Thyroid gland (tissue), 4 donors: ENCODE results near the gene TIMM17B. TPM values are rescaled to one million over a fixed set of nuclear protein-coding genes. Genes with fewer than 3 reads are reported as not detected.

Experiments used
- DNase-seq, 2 donors: peaks; one replicate each; pipeline ENCODE4 v3.0.0-alpha.2; 2019
- H3K27ac ChIP-seq, 3 donors: fragments of 200-600 bp; sonication (generic); 1 replicate in 2 of 3; 2 replicates in 1 of 3; pipeline ENCODE4 v1.5.1; 2016 to 2019; ENCODE audit warnings: mild to moderate bottlenecking in 1 of 3, moderate library complexity in 1 of 3
- H3K27me3 ChIP-seq: fragments of 200-600 bp; sonication (generic); one replicate; pipeline ENCODE4 v1.5.1; 2019
- H3K36me3 ChIP-seq, 2 donors: fragments of 200-600 bp; sonication (generic); one replicate each; pipeline ENCODE4 v1.5.1; 2016 to 2019
- H3K4me1 ChIP-seq, 2 donors: fragments of 200-600 bp; sonication (generic); one replicate each; pipeline ENCODE4 v1.5.1; 2017 to 2019
- H3K4me3 ChIP-seq, 3 donors: fragments of 200-600 bp; sonication (generic); replicated peaks in 1 of 3; 1 replicate in 2 of 3; 2 replicates in 1 of 3; pipeline ENCODE4 v1.5.1; 2016; ENCODE audit warnings: mild to moderate bottlenecking in 1 of 3
- H3K9me3 ChIP-seq: fragments of 200-600 bp; sonication (generic); one replicate; pipeline ENCODE4 v1.5.1; 2017
- CTCF ChIP-seq, 6 experiments: fragments of 200-600 bp in 3 of 6; fragments of 450-650 bp in 3 of 6; sonication (generic) in 3 of 6; IDR thresholded peaks; one replicate each; pipeline ENCODE4 v1.5.1; 2016 to 2019; ENCODE audit warnings: antibody characterized with exemption in 6 of 6, mild to moderate bottlenecking in 2 of 6, inconsistent platforms in 1 of 6, moderate library complexity in 1 of 6
- POLR2A ChIP-seq, 2 donors: fragments of 450-650 bp; IDR thresholded peaks; one replicate each; pipeline ENCODE4 v1.6.1; 2017; ENCODE audit warnings: antibody characterized with exemption in 2 of 2, mild to moderate bottlenecking in 2 of 2, moderate library complexity in 1 of 2
- WGBS, 2 donors: methylation state at CpG; one replicate each; pipeline ENCODE4 v1.1.5; 2017; 5-methylcytosine and 5-hydroxymethylcytosine counted together
- intact Hi-C: fragments of 100-400 bp; cut with DNase I; formaldehyde crosslinking; loops from one replicate; pipeline ENCODE4 v1.15.1; 2023
- total RNA-seq, 4 donors: library from RNA; depleted of rRNA; stranded (reverse); fragments of >200 nt; gene quantifications; one replicate each; pipeline ENCODE4 v1.2.3, GENCODE V29; 2016

Gene TIMM17B
- total RNA-seq, 4 donors from 2014 or later = 34.3 to 53.1 (median 41.2) TPM

GRCh38 chrX:48902776-48903175 lies 5.2 kb upstream of the TIMM17B start:
- no peak for DNase-seq
- H3K4me3 ChIP-seq = no peak overlapping the region
- 90 to 98% methylated on average over 6 to 9 of the region's 14 CpGs for WGBS, 2 donors
- no peaks in the 10 kb centered on the region for H3K27me3 ChIP-seq
- no peak for TF ChIP-seq CTCF (IDR thresholded peaks at IDR 0.05)
- no peak for TF ChIP-seq POLR2A (IDR thresholded peaks at IDR 0.05)
- H3K36me3 ChIP-seq = peaks cover 0 to 9% of the 10 kb centered on the region in 2 donors
- intact Hi-C loops = no loop called here
- H3K9me3 ChIP-seq = no peaks in the 10 kb centered on the region
- H3K27ac ChIP-seq = no peak overlapping the region
- H3K4me1 ChIP-seq = no peaks in the 10 kb centered on the region

DNA sequence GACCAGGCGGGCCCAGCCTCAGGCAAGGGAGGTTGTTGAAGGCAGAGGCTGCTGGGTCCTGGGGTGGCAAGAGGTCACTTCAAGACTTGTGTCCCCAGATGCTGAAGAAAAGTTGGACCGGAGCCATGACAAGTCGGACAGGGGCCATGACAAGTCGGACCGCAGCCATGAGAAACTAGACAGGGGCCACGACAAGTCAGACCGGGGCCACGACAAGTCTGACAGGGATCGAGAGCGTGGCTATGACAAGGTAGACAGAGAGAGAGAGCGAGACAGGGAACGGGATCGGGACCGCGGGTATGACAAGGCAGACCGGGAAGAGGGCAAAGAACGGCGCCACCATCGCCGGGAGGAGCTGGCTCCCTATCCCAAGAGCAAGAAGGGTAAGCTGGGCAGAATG lies 4.6 kb upstream of the TIMM17B start:
- no peaks in the 10 kb centered on the region for H3K9me3 ChIP-seq
- no peaks in the 10 kb centered on the region for H3K27me3 ChIP-seq
- H3K4me1 ChIP-seq = no peaks in the 10 kb centered on the region
- TF ChIP-seq CTCF (IDR thresholded peaks at IDR 0.05) (no peak), POLR2A (IDR thresholded peaks at IDR 0.05) (no peak)
- intact Hi-C loops = no loop called here
- H3K36me3 ChIP-seq = peaks cover 0 to 9% of the 10 kb centered on the region in 2 donors
- H3K4me3 ChIP-seq = no peak overlapping the region
- no peak for DNase-seq
- H3K27ac ChIP-seq = no peak overlapping the region
- WGBS, 2 donors = 96% methylated on average over 20 of the region's 20 CpGs

DNA sequence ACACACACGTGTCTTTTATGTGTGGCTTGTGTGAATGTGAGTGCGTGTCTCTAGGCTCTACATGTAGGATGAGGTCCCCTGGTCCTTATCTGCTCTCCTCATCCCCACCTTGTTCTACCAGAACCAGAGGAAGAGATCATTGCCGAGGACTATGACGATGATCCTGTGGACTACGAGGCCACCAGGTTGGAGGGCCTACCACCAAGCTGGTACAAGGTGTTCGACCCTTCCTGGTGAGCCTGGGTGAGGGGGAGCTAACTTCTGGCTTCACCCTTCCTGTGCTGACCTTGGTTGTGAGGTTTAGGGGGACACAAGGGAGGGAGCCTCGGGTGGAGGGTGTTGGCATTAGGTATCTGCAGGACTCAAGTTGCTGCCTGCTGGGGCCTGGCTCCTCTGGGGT lies 3.5 kb upstream of the TIMM17B start:
- intact Hi-C loops = no loop called here
- peaks cover 0 to 9% of the 10 kb centered on the region in 2 donors for H3K36me3 ChIP-seq
- H3K4me1 ChIP-seq = peaks cover 7 to 9% of the 10 kb centered on the region in 2 donors
- WGBS, 2 donors = 83 to 93% methylated on average over 3 to 6 of the region's 7 CpGs
- no peak overlapping the region for H3K4me3 ChIP-seq
- no peak for TF ChIP-seq CTCF (IDR thresholded peaks at IDR 0.05)
- H3K27me3 ChIP-seq = no peaks in the 10 kb centered on the region
- DNase-seq = no peak
- H3K27ac ChIP-seq = no peak overlapping the region
- H3K9me3 ChIP-seq = no peaks in the 10 kb centered on the region

- DNase-seq = no peak
- Histone ChIP-seq H3K9me3 (no peaks in the 10 kb centered on the region), H3K27ac (no peak overlapping the region), H3K4me1 (peaks cover 7 to 9% of the 10 kb centered on the region in 2 donors), H3K4me3 (no peak overlapping the region), H3K36me3 (peaks cover 0 to 5% of the 10 kb centered on the region in 2 donors), H3K27me3 (no peaks in the 10 kb centered on the region)
- intact Hi-C loops = no loop called here
- no peak for TF ChIP-seq CTCF (IDR thresholded peaks at IDR 0.05)
- WGBS, 2 donors = 86% methylated on average over 5 to 8 of the region's 8 CpGs
Measured at GRCh38 chrX:48899078-48899410, 1.5 kb upstream of the TIMM17B start.

DNA sequence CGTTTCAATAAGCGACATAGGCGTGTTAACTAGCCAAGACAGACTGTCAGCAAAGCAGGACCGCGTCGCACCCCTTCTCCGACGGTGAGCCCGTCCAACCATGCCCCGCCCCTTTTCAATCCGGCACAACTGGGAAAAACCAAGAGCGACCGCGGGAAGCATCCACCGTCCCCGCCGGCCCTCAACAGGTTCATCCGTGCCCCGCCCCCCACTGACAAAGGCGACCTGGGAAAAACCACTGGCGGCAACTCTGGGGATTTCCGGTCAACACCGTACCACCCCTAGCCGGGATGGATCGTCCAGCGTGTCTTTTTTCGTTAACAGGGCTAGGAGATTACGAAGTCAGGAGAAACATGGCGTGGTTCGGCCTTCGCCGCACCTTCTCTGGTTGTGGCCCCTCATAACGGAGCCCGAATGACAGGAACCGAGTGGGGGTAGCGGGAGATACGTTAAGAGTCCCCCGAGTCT lies 377 bp downstream of the TIMM17B start:
- H3K27me3 ChIP-seq = no peaks in the 10 kb centered on the region
- no peak for TF ChIP-seq POLR2A (IDR thresholded peaks at IDR 0.05)
- TF ChIP-seq CTCF (IDR thresholded peaks at IDR 0.05) = no peak
- H3K9me3 ChIP-seq = no peaks in the 10 kb centered on the region
- intact Hi-C loops = no loop called here
- 0% methylated on average over 3 to 22 of the region's 38 CpGs for WGBS, 2 donors
- peaks cover 7 to 9% of the 10 kb centered on the region in 2 donors for H3K4me1 ChIP-seq
- H3K27ac ChIP-seq = peak overlapping the region; percentile 87 to 94 (median 90)
- H3K36me3 ChIP-seq = no peaks in the 10 kb centered on the region
- DNase-seq = peak; percentile 86 to 87
- H3K4me3 ChIP-seq = peak overlapping the region; percentile 39 to 62 (median 44)
